ENCODE measurements around the gene MLH1. TPM values are rescaled to one million over a fixed set of nuclear protein-coding genes. Genes with fewer than 3 reads are reported as not detected.

Gene MLH1
- total and polyA plus RNA-seq, 12 donors = 17.2 to 111 (median 33.3) TPM

- TF ChIP-seq POLR2A (IDR thresholded peaks at IDR 0.05) (no peak), CTCF (IDR thresholded peaks at IDR 0.05) (no peak)
- Histone ChIP-seq H3K4me1 (replicated peaks in 1 of 2) (peaks cover 20 to 21% of the 10 kb centered on the region in 2 donors), H3K4me3 (no peak overlapping the region), H3K27ac (no peak overlapping the region), H3K9me3 (replicated peaks in 1 of 3) (no peaks in the 10 kb centered on the region), H3K27me3 (no peaks in the 10 kb centered on the region), H3K36me3 (replicated peaks in 1 of 2) (peaks cover 0 to 49% of the 10 kb centered on the region in 2 donors)
- DNase-seq = no peak
- intact Hi-C loops (cut with DNase I) = no loop called here
- 89 to 95% (median 93%) methylated on average over 5 of the region's 5 CpGs for WGBS, 4 donors
Observed at GRCh38 chr3:37058117-37058516, 64.8 kb downstream of the MLH1 start.

GRCh38 chr3:37064747-37065146, 71.4 kb downstream of the MLH1 start:
- 96 to 97% (median 97%) methylated on average over 3 of the region's 3 CpGs for WGBS, 4 donors
- intact Hi-C loops (cut with DNase I) = no loop called here
- TF ChIP-seq CTCF (IDR thresholded peaks at IDR 0.05) (no peak), POLR2A (IDR thresholded peaks at IDR 0.05) (no peak)
- no peak for DNase-seq
- Histone ChIP-seq H3K36me3 (replicated peaks in 1 of 2) (peaks cover 0 to 21% of the 10 kb centered on the region in 2 donors), H3K27ac (no peak overlapping the region), H3K27me3 (no peaks in the 10 kb centered on the region), H3K4me3 (no peak overlapping the region), H3K9me3 (replicated peaks in 1 of 3) (peaks cover 0 to 4% (median 0%) of the 10 kb centered on the region in 3 donors), H3K4me1 (replicated peaks in 1 of 2) (no peaks in the 10 kb centered on the region)

- TF ChIP-seq CTCF (IDR thresholded peaks at IDR 0.05) (no peak), POLR2A (IDR thresholded peaks at IDR 0.05) (no peak)
- intact Hi-C loops (cut with DNase I) = no loop called here
- no peak overlapping the region for H3K4me3 ChIP-seq
- H3K27me3 ChIP-seq = no peaks in the 10 kb centered on the region
- H3K4me1 ChIP-seq (replicated peaks in 1 of 2) = no peaks in the 10 kb centered on the region
- H3K27ac ChIP-seq = no peak overlapping the region
- peaks cover 0 to 4% (median 0%) of the 10 kb centered on the region in 3 donors for H3K9me3 ChIP-seq (replicated peaks in 1 of 3)
- no peak for DNase-seq
- peaks cover 0 to 22% of the 10 kb centered on the region in 2 donors for H3K36me3 ChIP-seq (replicated peaks in 1 of 2)
- 96 to 98% (median 97%) methylated on average over 3 of the region's 3 CpGs for WGBS, 4 donors
Observed at GRCh38 chr3:37067577-37067976, 74.3 kb downstream of the MLH1 start.

- Histone ChIP-seq H3K36me3 (replicated peaks in 1 of 2) (peaks cover 0 to 20% of the 10 kb centered on the region in 2 donors), H3K27ac (no peak overlapping the region), H3K4me3 (no peak overlapping the region), H3K4me1 (replicated peaks in 1 of 2) (peaks cover 0 to 4% of the 10 kb centered on the region in 2 donors), H3K9me3 (replicated peaks in 1 of 3) (peaks cover 0 to 4% (median 0%) of the 10 kb centered on the region in 3 donors), H3K27me3 (no peaks in the 10 kb centered on the region)
- intact Hi-C loops (cut with DNase I) = no loop called here
- no peak for DNase-seq
- 78 to 96% (median 92%) methylated on average over 1 of the region's 1 CpG for WGBS, 4 donors
- TF ChIP-seq POLR2A (IDR thresholded peaks at IDR 0.05) = no peak
- no peak for TF ChIP-seq CTCF (IDR thresholded peaks at IDR 0.05)
Observed at GRCh38 chr3:37068031-37068430, 74.7 kb downstream of the MLH1 start.
